ENCODE results near the gene GPR39.

Gene GPR39

DNA sequence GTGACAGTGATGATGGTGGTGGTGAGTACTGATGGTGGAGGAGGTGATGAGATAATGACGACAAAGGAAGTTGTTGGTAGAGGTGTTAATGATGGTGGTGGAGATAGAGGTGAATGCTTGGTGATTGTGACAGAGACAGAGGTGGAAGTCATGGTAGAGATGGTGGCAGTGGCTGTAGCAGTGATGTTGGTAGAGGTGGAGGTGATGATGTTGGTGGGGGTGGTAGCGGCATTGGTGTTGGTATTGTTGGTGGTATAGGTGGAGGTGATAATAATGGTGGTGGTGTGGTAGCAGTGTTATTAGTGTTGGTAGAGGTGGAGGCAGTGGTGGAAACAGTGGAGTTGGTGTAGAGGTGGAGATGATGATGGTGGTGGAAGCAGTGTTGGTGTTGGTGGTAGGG lies 217.0 kb downstream of the GPR39 start:
- H3K27ac Mint-ChIP-seq = no peak overlapping the region
- H3K36me3 Mint-ChIP-seq (ENCODE audit: low read depth) = no peaks in the 10 kb centered on the region
- no peak for DNase-seq
- TF ChIP-seq, protein P1, sequence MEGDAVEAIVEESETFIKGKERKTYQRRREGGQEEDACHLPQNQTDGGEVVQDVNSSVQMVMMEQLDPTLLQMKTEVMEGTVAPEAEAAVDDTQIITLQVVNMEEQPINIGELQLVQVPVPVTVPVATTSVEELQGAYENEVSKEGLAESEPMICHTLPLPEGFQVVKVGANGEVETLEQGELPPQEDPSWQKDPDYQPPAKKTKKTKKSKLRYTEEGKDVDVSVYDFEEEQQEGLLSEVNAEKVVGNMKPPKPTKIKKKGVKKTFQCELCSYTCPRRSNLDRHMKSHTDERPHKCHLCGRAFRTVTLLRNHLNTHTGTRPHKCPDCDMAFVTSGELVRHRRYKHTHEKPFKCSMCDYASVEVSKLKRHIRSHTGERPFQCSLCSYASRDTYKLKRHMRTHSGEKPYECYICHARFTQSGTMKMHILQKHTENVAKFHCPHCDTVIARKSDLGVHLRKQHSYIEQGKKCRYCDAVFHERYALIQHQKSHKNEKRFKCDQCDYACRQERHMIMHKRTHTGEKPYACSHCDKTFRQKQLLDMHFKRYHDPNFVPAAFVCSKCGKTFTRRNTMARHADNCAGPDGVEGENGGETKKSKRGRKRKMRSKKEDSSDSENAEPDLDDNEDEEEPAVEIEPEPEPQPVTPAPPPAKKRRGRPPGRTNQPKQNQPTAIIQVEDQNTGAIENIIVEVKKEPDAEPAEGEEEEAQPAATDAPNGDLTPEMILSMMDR (IDR thresholded peaks at IDR 0.05) = no peak
- peaks cover 8% of the 10 kb centered on the region for H3K27me3 Mint-ChIP-seq (ENCODE audit: low read depth, poor library complexity)
- peaks cover 18% of the 10 kb centered on the region for H3K4me1 Mint-ChIP-seq
- no peak overlapping the region for H3K4me3 Mint-ChIP-seq
- no peaks in the 10 kb centered on the region for H3K9me3 Mint-ChIP-seq

DNA sequence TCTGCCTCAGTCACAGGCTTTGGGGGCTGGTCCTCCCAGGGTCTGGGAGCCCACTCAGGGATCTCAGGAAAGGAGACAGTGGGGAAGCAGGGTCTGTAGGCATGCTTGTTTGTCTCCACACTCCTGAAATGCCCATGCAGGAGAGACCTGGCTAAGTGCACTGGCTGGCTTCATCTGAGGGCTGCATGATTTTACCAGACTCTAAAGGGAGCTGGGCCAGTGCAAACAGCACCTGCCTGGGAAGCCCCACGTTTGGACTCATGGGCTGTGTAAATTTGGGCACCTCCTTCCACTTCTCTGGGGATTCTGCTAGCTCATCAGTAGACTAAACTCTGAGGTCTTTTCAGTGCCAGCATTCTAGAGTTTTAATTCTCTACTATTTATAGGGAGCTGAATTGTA lies 219.7 kb downstream of the GPR39 start:
- Mint-ChIP-seq H3K27me3 (ENCODE audit: low read depth, poor library complexity) (peaks cover 4% of the 10 kb centered on the region), H3K4me1 (peaks cover 32% of the 10 kb centered on the region), H3K9me3 (no peaks in the 10 kb centered on the region), H3K36me3 (ENCODE audit: low read depth) (no peaks in the 10 kb centered on the region), H3K4me3 (no peak overlapping the region), H3K27ac (no peak overlapping the region)
- no peak for DNase-seq
- TF ChIP-seq, protein P1 (IDR thresholded peaks at IDR 0.05) = no peak

DNA sequence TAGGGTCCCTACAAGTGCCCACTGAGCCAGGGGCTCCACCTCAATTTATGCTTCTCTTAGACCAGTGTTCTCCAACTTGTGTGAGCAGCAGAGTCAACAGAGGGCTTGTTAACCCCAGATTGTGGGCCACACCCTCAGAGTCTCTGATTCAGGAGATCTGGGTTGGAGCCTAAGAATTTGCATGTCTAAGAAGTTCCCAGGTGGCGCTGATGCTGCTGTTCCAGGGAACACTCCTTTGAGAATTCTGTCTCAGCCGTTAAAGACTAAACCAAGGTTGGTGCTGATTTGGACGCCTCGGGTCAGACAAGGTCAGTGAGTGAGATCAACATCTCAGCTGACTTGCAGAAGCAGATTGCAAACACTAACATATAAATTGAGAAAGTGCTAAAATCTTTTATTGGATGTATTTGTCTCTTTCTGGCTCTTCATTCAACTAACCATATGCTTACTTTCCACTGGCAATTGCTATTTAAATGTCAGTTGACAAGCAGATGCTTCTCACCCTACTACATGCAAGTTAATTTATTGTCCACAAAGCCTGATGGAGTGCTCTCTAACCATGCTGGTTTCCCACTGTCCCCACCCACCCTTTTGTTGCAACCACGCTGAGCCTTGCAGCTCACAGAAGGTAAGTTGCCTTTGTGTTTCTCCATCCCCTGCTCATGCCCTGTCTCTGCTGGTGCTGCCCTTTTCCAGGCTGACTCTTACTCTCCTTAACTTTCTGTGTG lies 221.9 kb downstream of the GPR39 start:
- no peak for DNase-seq
- H3K36me3 Mint-ChIP-seq (ENCODE audit: low read depth) = no peaks in the 10 kb centered on the region
- TF ChIP-seq, protein P1 (IDR thresholded peaks at IDR 0.05) = no peak
- H3K9me3 Mint-ChIP-seq = no peaks in the 10 kb centered on the region
- no peak overlapping the region for H3K4me3 Mint-ChIP-seq
- H3K27ac Mint-ChIP-seq = no peak overlapping the region
- peaks cover 40% of the 10 kb centered on the region for H3K4me1 Mint-ChIP-seq
- H3K27me3 Mint-ChIP-seq (ENCODE audit: low read depth, poor library complexity) = peaks cover 4% of the 10 kb centered on the region

DNA sequence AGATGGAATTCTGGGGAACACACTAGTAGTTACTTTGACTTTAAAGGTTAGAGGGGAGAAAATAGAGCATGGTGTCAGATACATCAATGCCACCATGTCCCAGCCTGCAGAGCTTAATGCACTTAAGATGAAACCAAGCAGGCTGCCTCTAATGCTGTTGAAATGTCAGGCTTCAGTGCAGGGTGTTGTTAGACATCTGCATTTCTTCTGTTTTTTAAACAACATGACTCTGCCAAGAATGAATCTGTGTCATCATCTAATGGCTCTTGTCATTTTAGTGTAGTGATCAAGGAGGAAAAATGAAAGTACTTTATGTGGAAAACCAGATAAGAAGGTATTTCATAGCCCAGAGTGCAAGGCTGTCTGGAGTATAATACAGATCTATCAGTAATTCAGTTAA lies 223.5 kb downstream of the GPR39 start:
- Mint-ChIP-seq H3K27ac (no peak overlapping the region), H3K4me3 (no peak overlapping the region), H3K9me3 (no peaks in the 10 kb centered on the region), H3K36me3 (ENCODE audit: low read depth) (peaks cover 11% of the 10 kb centered on the region), H3K27me3 (ENCODE audit: low read depth, poor library complexity) (no peaks in the 10 kb centered on the region), H3K4me1 (peaks cover 55% of the 10 kb centered on the region)
- TF ChIP-seq, protein P1 (IDR thresholded peaks at IDR 0.05) = no peak
- no peak for DNase-seq

DNA sequence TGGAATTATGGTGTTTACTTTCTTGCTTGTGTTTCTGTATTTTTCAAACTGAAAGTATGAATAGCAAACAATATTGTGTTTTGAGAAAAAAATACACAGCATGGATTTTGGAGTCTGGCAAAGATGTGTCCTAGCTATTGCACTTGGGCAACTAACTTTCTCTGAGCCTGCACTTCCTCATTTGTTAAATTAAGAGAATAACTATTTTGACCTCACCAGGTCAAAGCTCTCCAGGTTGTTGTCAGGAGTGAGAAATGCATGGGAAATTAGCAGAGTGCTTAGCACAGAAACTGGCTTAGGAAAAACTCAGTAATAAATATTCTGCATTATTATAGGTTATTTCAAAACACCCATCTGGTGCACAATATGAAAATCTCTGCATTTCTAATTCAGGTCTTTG lies 225.2 kb downstream of the GPR39 start:
- H3K36me3 Mint-ChIP-seq (ENCODE audit: low read depth) = peaks cover 13% of the 10 kb centered on the region
- H3K4me1 Mint-ChIP-seq = peaks cover 70% of the 10 kb centered on the region
- TF ChIP-seq, protein P1 (IDR thresholded peaks at IDR 0.05) = no peak
- no peak overlapping the region for H3K4me3 Mint-ChIP-seq
- H3K27ac Mint-ChIP-seq = no peak overlapping the region
- no peak for DNase-seq
- no peaks in the 10 kb centered on the region for H3K9me3 Mint-ChIP-seq
- no peaks in the 10 kb centered on the region for H3K27me3 Mint-ChIP-seq (ENCODE audit: low read depth, poor library complexity)

DNA sequence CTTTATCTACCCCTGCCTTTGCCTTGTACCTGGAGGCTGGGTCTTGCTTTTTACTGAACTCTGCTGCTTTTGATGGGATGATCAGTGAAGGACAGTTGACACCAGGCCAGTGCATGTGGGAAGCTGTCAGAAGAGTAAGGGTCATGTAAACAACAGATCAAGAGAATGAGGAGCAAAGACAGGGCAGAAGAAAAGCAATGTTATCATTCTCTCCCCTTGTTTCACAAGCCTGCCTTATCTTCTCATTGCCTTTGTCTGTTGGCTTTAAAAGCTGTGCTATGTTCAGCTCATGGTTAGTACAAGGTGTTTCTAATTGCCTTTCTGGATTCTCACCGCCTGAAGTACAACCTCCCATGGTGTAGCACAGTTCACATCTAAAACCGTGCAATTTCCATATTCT lies 225.8 kb downstream of the GPR39 start:
- no peak for DNase-seq
- Mint-ChIP-seq H3K27ac (peak overlapping the region; percentile 57), H3K36me3 (ENCODE audit: low read depth) (peaks cover 13% of the 10 kb centered on the region), H3K9me3 (no peaks in the 10 kb centered on the region), H3K27me3 (ENCODE audit: low read depth, poor library complexity) (no peaks in the 10 kb centered on the region), H3K4me3 (no peak overlapping the region), H3K4me1 (peaks cover 75% of the 10 kb centered on the region)
- TF ChIP-seq, protein P1 (IDR thresholded peaks at IDR 0.05) = no peak
